GM12801 (cell line): ENCODE results near the gene MEGF9.

Experiments
- TF ChIP-seq, protein P1 (sequence below): IDR thresholded peaks from one replicate; pipeline ENCODE4 v1.5.1; 2011; ENCODE audit warnings: control low read depth; ENCODE audit not compliant: insufficient read length; ENCODE audit errors: extremely low read depth

MEGF9 gene

DNA sequence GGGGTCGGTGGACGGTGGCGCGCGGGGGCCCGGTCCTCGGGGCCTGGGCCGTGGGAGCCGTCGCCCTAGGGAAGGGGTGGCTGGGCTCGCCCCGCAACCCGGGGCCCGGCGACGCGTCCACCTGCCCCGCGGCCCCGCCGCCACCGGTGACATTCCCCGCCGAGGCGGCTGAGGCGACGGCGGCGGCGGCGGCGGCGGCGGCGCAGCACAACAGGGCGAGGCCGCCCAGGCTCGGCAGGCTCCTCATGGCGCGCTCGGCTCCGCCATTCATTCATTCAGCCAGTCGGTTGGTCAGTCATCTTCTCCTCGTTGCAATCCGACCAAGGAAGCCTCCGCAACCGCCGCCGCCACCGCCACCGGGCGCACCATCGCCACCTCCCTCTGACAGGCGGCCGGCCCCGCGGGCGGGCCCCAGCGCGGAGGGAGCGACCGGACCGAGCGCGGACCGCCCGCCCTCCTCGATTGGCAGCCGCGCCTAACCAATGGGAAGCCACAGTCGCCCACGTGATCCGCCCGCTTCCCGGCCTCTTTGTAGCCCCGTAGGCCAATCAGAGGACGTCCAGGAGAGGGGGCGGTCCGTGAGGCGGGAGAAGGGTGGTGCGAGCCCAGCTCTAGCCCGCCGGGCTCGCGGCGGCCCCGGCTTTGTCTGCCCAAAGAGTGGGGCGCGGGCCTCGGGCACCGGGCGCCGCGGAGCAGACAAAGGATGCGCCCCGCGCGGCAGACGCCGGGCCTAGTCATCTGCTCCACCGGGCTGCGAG lies at the start of gene MEGF9:
Gene MEGF9 (minus strand): TSS at position 383 of the 758 bp plus-strand sequence. CDS start 112 bp downstream, at position 271.
- TF ChIP-seq, protein P1, sequence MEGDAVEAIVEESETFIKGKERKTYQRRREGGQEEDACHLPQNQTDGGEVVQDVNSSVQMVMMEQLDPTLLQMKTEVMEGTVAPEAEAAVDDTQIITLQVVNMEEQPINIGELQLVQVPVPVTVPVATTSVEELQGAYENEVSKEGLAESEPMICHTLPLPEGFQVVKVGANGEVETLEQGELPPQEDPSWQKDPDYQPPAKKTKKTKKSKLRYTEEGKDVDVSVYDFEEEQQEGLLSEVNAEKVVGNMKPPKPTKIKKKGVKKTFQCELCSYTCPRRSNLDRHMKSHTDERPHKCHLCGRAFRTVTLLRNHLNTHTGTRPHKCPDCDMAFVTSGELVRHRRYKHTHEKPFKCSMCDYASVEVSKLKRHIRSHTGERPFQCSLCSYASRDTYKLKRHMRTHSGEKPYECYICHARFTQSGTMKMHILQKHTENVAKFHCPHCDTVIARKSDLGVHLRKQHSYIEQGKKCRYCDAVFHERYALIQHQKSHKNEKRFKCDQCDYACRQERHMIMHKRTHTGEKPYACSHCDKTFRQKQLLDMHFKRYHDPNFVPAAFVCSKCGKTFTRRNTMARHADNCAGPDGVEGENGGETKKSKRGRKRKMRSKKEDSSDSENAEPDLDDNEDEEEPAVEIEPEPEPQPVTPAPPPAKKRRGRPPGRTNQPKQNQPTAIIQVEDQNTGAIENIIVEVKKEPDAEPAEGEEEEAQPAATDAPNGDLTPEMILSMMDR, result no peak

DNA sequence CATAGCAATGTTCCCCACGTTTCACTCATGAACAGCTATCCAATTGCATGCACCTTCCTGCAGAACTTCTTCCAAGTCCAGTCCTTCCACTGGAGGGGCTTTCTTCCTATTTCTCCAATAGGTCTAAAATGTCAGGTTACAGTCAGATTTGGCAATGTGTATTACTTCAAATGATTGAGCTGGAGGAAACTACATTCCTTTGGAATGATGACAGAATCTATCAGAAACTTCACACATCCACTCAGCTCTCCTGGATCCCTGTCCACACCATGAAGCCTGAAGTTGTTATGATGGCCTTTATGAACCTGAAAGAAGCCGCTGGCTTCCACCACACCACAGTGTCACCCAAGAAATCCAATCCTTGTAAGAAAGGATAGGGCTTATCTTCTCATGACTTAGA lies 46.7 kb upstream of the MEGF9 start:
- TF ChIP-seq, protein P1, result no peak

DNA sequence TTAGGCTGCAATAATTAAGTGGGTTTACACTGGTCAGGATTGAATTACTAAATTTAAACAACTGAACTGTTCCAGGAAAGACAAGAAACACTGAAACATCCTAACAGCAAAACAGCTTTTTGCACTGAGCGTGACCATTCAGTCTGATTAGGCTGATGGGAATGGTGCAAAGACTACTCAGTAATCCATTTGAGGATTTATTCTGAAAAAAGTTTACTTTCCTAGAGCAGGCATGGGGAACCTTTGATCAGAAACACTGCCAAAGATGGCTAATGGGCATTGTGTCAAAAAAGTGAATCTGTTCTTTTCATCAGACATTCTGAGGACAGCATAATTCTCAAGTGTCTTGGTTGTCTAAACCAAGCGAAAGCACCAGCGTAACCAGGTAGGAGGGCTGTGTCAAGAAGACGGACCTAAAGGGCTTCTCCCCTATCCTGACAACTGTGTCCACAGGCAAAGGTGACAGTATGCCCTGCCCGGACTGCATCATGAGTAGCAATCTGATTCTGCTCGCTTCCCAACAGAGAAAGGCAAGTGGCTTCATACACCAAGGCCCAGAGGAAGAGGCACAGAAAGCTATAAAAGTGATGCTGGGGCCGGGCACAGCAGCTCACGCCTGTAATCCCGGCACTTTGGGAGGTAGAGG lies 45.6 kb upstream of the MEGF9 start:
- TF ChIP-seq, protein P1, result no peak

DNA sequence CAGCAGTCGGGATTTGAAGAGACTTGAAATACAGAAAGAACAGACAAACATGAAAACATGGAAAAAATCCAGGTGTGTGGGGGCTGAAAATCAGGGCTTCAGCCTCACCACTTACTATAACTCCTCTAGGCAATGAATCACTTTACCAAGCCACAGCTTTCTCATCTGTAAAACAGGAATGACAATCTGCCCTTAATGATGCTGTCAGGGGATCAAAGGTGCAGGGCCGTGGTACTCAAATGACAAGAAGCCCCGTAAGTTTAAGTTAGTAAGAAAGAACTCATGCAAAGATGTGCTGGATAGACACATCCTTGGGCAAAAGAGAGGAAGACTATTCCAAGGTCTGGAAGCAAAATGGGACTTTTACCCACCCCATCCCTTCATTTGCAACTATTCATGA lies 44.3 kb upstream of the MEGF9 start:
- TF ChIP-seq, protein P1, result no peak

DNA sequence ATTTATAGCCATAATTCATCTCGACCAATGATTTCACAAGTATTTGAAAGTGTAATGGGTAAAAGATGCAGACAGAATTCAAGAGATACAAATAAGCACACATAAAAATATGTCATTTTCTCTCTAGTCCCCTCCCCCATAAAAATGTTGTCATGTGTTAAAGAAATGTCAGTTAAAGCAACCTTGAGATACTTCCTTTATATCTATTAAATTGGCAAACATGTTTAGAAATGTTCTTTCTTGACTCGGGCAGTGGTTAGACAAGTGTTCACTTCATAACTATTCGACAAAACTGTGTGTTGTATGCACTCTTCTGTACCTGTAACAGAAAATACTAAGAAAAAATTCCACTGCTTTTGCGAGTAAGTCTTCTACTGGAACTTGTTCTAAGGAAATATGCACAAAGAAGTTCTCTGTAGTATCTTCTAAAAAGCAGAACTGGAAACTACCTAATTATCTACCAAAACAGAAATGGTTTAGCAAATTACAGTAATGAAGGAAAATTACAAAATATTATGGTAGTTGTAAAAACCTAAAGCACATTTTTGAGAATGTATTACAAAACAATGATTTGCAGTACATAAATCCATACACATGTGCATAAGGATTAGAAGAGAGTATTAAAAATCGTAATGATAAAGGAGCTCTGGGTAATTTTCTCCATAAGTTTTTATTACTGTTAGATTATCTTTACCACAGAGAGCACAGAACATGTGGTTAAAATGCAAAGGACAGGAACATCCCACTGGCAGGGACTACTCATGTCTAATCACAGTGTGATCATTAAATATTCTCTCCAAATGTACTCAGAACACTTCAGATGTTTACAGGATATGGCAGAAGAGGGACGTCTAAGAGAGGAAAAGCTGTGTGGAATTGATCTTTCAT lies 43.0 kb upstream of the MEGF9 start:
- TF ChIP-seq, protein P1, result no peak

DNA sequence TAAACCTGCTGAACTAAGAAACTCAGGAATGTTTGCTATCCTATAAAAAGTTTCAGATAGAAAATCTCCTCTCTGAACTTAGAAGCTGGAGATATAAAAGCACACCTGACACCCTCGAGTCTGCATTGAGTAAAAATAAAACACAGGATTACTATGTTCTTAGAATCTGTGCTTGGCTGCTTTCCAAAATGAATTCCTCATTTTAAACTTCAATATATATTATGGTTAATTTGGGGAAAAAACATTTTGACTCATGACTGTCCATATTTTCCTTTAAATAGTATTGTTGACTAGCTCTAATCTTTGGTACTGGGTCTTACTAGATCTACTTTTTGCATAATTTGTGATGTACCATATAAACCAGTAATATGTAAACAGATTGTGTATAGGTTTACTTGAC lies 42.3 kb upstream of the MEGF9 start:
- TF ChIP-seq, protein P1, result no peak

DNA sequence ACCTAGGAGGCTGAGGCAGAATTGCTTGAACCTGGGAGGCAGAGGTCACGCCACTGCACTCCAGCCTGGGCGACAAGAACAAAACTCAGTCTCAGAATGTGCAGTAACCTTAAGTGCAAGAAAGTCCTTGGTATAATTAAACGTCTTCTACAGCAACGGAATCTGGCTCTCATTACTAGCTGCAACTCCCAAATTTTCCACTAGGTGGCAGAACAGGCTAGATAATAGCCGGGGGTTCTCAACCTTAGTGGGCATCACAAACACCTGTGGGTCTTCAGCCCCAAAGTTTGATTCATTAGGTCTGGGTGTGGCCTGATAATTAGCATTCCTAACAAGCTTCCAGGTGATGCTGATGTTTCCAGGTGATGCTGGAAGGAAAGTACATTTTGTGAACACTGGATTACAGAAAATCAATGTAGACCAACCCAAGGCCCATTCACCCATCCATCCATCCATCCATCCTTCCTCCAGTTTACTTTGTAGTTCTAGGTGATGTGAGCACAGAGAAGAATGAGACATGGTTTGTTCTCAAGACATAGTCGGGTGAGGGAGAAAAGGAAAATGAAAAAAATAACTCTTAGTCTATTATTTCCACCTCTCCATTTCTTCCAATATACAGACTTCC lies 41.7 kb upstream of the MEGF9 start:
- TF ChIP-seq, protein P1, result peak; percentile 87
